ENCODE results near the gene AZU1. TPM values are rescaled to one million over a fixed set of nuclear protein-coding genes. Genes with fewer than 3 reads are reported as not detected.

The AZU1 gene
- total RNA-seq (2022; extraction: Qiagen RNA extraction; ENCODE audit: low read depth) = 0.14 to 0.34 TPM (median 0.22 TPM) in 4 of 5 replicates, not detected in the other

GRCh38 chr19:827710-828321 is at the start of gene AZU1:
Gene AZU1, plus strand, starts transcription at chr19:827837. Its CDS starts 10 bp downstream, at chr19:827847.

GRCh38 chr19:796692-797527 is 30.7 kb upstream of the AZU1 start, which contains the start of gene PTBP1:
Gene PTBP1, plus strand, starts transcription at chr19:797452. Its CDS starts 46 bp downstream, at chr19:797498.

GRCh38 chr19:821825-822503 is 5.7 kb upstream of the AZU1 start, which contains the start of gene PLPPR3:
Gene PLPPR3, minus strand, starts transcription at chr19:821955. Its CDS starts 396 bp downstream, at chr19:821559.

GRCh38 chr19:840519-841206 is 13.0 kb downstream of the AZU1 start, which contains the start of gene PRTN3:
Gene PRTN3, plus strand, starts transcription at chr19:840999. Its CDS starts 10 bp downstream, at chr19:841009.

GRCh38 chr19:852136-853013 is 24.7 kb downstream of the AZU1 start, which contains the start of gene ELANE:
Gene ELANE, plus strand, starts transcription at chr19:852303. Its CDS starts 26 bp downstream, at chr19:852329.

GRCh38 chr19:858868-859843 is 31.5 kb downstream of the AZU1 start, which contains the start of gene CFD:
Gene CFD, plus strand, starts transcription at chr19:859664. Its CDS starts 26 bp downstream, at chr19:859690.

Other genes starting within 250 kb of the AZU1 start
- 30.9 to 43.9 TPM (median 36.4 TPM) in 5 replicates for gene HCN2, start 238.0 kb upstream of the AZU1 start, total RNA-seq (2022; extraction: Qiagen RNA extraction; ENCODE audit: low read depth)
- gene POLRMT, start 194.3 kb upstream of the AZU1 start, total RNA-seq (2022; extraction: Qiagen RNA extraction; ENCODE audit: low read depth) = 64.0 to 104 TPM (median 94.3 TPM) in 5 replicates
- 0.32 to 0.97 TPM (median 0.76 TPM) in 5 replicates for gene FGF22, start 188.0 kb upstream of the AZU1 start, total RNA-seq (2022; extraction: Qiagen RNA extraction; ENCODE audit: low read depth)
- gene RNF126, start 164.6 kb upstream of the AZU1 start, total RNA-seq (2022; extraction: Qiagen RNA extraction; ENCODE audit: low read depth) = 59.2 to 69.6 TPM (median 63.5 TPM) in 5 replicates
- 126 to 139 TPM (median 135 TPM) in 5 replicates for gene FSTL3, start 151.4 kb upstream of the AZU1 start, total RNA-seq (2022; extraction: Qiagen RNA extraction; ENCODE audit: low read depth)
- 0.09 to 0.31 TPM (median 0.12 TPM) in 4 of 5 replicates, not detected in the other for gene PRSS57, start 132.4 kb upstream of the AZU1 start, total RNA-seq (2022; extraction: Qiagen RNA extraction; ENCODE audit: low read depth)
- 11.5 to 17.0 TPM (median 13.6 TPM) in 5 replicates for gene PALM, start 118.9 kb upstream of the AZU1 start, total RNA-seq (2022; extraction: Qiagen RNA extraction; ENCODE audit: low read depth)
- 86.2 to 99.9 TPM (median 95.7 TPM) in 5 replicates for gene MISP, start 76.7 kb upstream of the AZU1 start, total RNA-seq (2022; extraction: Qiagen RNA extraction; ENCODE audit: low read depth)
- gene PTBP1, start 30.4 kb upstream of the AZU1 start, total RNA-seq (2022; extraction: Qiagen RNA extraction; ENCODE audit: low read depth) = 222 to 238 TPM (median 234 TPM) in 5 replicates
- 1.9 to 4.8 TPM (median 3.8 TPM) in 5 replicates for gene PLPPR3, start 5.9 kb upstream of the AZU1 start, total RNA-seq (2022; extraction: Qiagen RNA extraction; ENCODE audit: low read depth)
- gene PRTN3, start 13.2 kb downstream of the AZU1 start, total RNA-seq (2022; extraction: Qiagen RNA extraction; ENCODE audit: low read depth) = 0.24 to 0.36 TPM (median 0.28 TPM) in 5 replicates
- 0.13 to 0.17 TPM (median 0.14 TPM) in 3 of 5 replicates, not detected in the others for gene ELANE, start 24.5 kb downstream of the AZU1 start, total RNA-seq (2022; extraction: Qiagen RNA extraction; ENCODE audit: low read depth)
- gene CFD, start 31.8 kb downstream of the AZU1 start, total RNA-seq (2022; extraction: Qiagen RNA extraction; ENCODE audit: low read depth) = 8.2 to 19.0 TPM (median 16.7 TPM) in 5 replicates
- gene MED16, start 65.3 kb downstream of the AZU1 start, total RNA-seq (2022; extraction: Qiagen RNA extraction; ENCODE audit: low read depth) = 10.9 to 20.5 TPM (median 18.7 TPM) in 5 replicates
- not detected in 5 replicates for gene RNU6-9, start 65.6 kb downstream of the AZU1 start, total RNA-seq (2022; extraction: Qiagen RNA extraction; ENCODE audit: low read depth)
- 27.2 to 42.8 TPM (median 35.9 TPM) in 5 replicates for gene R3HDM4, start 85.4 kb downstream of the AZU1 start, total RNA-seq (2022; extraction: Qiagen RNA extraction; ENCODE audit: low read depth)
- gene KISS1R, start 89.5 kb downstream of the AZU1 start, total RNA-seq (2022; extraction: Qiagen RNA extraction; ENCODE audit: low read depth) = 0.17 to 0.43 TPM (median 0.30 TPM) in 5 replicates
- gene ARID3A, start 98.2 kb downstream of the AZU1 start, total RNA-seq (2022; extraction: Qiagen RNA extraction; ENCODE audit: low read depth) = 3.3 to 6.5 TPM (median 5.0 TPM) in 5 replicates
- 48.6 to 71.6 TPM (median 65.8 TPM) in 5 replicates for gene WDR18, start 156.5 kb downstream of the AZU1 start, total RNA-seq (2022; extraction: Qiagen RNA extraction; ENCODE audit: low read depth)
- 1.1 to 2.9 TPM (median 2.4 TPM) in 5 replicates for gene GRIN3B, start 172.6 kb downstream of the AZU1 start, total RNA-seq (2022; extraction: Qiagen RNA extraction; ENCODE audit: low read depth)
- 72.8 to 115 TPM (median 101 TPM) in 5 replicates for gene TMEM259, start 193.3 kb downstream of the AZU1 start, total RNA-seq (2022; extraction: Qiagen RNA extraction; ENCODE audit: low read depth)
- not detected in 5 replicates for gene RNU6-2, start 193.7 kb downstream of the AZU1 start, total RNA-seq (2022; extraction: Qiagen RNA extraction; ENCODE audit: low read depth)
- gene CNN2, start 198.8 kb downstream of the AZU1 start, total RNA-seq (2022; extraction: Qiagen RNA extraction; ENCODE audit: low read depth) = 48.4 to 58.7 TPM (median 53.6 TPM) in 5 replicates
- 4.6 to 9.3 TPM (median 8.6 TPM) in 5 replicates for gene ABCA7, start 212.3 kb downstream of the AZU1 start, total RNA-seq (2022; extraction: Qiagen RNA extraction; ENCODE audit: low read depth)
- gene ARHGAP45, start 239.3 kb downstream of the AZU1 start, total RNA-seq (2022; extraction: Qiagen RNA extraction; ENCODE audit: low read depth) = 1.1 to 2.0 TPM (median 1.9 TPM) in 5 replicates

All from A549 treated with DMSO at 1 μM for 4 hours (cell line).